Esophagus squamous epithelium (tissue), 4 donors: ENCODE data around the gene DCDC2.
"Not testable (repeated sequence)": the region's sequence is repeated elsewhere in the genome, so short reads cannot be mapped to it uniquely, and the experiment has no call there.

Experiments
- POLR2A ChIP-seq, 4 donors: fragments of 450-650 bp; IDR thresholded peaks; one replicate each; pipeline ENCODE4 v1.6.1; 2017; ENCODE audit warnings: antibody characterized with exemption in 4 of 4, mild to moderate bottlenecking in 4 of 4, moderate library complexity in 3 of 4
- TF ChIP-seq, protein P1 (sequence below), 6 experiments: fragments of 450-650 bp in 4 of 6; fragments of 200-600 bp in 2 of 6; sonication (generic) in 2 of 6; IDR thresholded peaks; one replicate each; pipeline ENCODE4 v1.5.1; 2016 to 2019; ENCODE audit warnings: antibody characterized with exemption in 6 of 6, mild to moderate bottlenecking in 4 of 6, moderate library complexity in 4 of 6

- TF ChIP-seq, protein P1, sequence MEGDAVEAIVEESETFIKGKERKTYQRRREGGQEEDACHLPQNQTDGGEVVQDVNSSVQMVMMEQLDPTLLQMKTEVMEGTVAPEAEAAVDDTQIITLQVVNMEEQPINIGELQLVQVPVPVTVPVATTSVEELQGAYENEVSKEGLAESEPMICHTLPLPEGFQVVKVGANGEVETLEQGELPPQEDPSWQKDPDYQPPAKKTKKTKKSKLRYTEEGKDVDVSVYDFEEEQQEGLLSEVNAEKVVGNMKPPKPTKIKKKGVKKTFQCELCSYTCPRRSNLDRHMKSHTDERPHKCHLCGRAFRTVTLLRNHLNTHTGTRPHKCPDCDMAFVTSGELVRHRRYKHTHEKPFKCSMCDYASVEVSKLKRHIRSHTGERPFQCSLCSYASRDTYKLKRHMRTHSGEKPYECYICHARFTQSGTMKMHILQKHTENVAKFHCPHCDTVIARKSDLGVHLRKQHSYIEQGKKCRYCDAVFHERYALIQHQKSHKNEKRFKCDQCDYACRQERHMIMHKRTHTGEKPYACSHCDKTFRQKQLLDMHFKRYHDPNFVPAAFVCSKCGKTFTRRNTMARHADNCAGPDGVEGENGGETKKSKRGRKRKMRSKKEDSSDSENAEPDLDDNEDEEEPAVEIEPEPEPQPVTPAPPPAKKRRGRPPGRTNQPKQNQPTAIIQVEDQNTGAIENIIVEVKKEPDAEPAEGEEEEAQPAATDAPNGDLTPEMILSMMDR (IDR thresholded peaks at IDR 0.05), result not testable (repeated sequence)
- TF ChIP-seq POLR2A (IDR thresholded peaks at IDR 0.05), result not testable (repeated sequence)
Observed at GRCh38 chr6:24400045-24401039, 42.5 kb upstream of the DCDC2 start.
